ENCODE data around the gene OR8D1.

GRCh38 chr11:124311269-124311668 is 2.5 kb downstream of the OR8D1 start:
- no peak for TF ChIP-seq CREB1 (IDR thresholded peaks at IDR 0.05)
- no peak for TF ChIP-seq POLR2AphosphoS5 (IDR thresholded peaks at IDR 0.05; ENCODE audit: low read depth, low read length)
- no peak for TF ChIP-seq ZNF274 (IDR thresholded peaks at IDR 0.05; ENCODE audit: borderline replicate concordance, extremely low read depth, low read length)
- no peak for TF ChIP-seq CTCF (IDR thresholded peaks at IDR 0.05; ENCODE audit: control extremely low read depth in 1 of 3, insufficient read depth in 1 of 3, low read depth in 1 of 3, low read length in 3 of 3)
- TF ChIP-seq TAF1 (IDR thresholded peaks at IDR 0.05; ENCODE audit: low read depth, low read length) = no peak
- no peak for TF ChIP-seq JUN (IDR thresholded peaks at IDR 0.05; ENCODE audit: low read depth, low read length)
- no peak for TF ChIP-seq KDM1A (IDR thresholded peaks at IDR 0.05; ENCODE audit: borderline replicate concordance, low read length)
